Fibroblast of skin of right quadriceps (primary cell): ENCODE data around the gene KLLN.
"Not testable (repeated sequence)": the region's sequence is repeated elsewhere in the genome, so short reads cannot be mapped to it uniquely, and the experiment has no call there.

Source experiments
- DNase-seq: peaks from one replicate; pipeline ENCODE4 v3.0.0-alpha.2; 2013

KLLN gene, protein sequence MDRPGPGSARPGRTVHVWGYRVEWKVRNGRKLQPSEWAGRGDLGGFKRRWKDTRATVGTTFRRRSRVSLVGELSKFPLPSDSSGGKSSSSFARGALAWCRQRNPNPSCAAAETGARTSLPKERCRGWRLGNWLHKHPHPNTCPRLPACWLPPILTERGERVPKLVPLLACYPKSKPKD

DNA sequence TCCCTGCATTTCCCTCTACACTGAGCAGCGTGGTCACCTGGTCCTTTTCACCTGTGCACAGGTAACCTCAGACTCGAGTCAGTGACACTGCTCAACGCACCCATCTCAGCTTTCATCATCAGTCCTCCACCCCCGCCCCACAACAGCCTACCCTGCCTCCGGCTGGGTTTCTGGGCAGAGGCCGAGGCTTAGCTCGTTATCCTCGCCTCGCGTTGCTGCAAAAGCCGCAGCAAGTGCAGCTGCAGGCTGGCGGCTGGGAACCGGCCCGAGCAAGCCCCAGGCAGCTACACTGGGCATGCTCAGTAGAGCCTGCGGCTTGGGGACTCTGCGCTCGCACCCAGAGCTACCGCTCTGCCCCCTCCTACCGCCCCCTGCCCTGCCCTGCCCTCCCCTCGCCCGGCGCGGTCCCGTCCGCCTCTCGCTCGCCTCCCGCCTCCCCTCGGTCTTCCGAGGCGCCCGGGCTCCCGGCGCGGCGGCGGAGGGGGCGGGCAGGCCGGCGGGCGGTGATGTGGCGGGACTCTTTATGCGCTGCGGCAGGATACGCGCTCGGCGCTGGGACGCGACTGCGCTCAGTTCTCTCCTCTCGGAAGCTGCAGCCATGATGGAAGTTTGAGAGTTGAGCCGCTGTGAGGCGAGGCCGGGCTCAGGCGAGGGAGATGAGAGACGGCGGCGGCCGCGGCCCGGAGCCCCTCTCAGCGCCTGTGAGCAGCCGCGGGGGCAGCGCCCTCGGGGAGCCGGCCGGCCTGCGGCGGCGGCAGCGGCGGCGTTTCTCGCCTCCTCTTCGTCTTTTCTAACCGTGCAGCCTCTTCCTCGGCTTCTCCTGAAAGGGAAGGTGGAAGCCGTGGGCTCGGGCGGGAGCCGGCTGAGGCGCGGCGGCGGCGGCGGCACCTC, at the start of gene KLLN, which contains the start of gene PTEN:
Gene KLLN (minus strand): TSS at position 481 of the 891 bp plus-strand sequence. CDS start 1,046 bp downstream, outside the sequence.
Gene PTEN (plus strand): TSS at position 573 of the 891 bp plus-strand sequence. CDS start 845 bp downstream, outside the sequence.
- peak; percentile 95 for DNase-seq

DNA sequence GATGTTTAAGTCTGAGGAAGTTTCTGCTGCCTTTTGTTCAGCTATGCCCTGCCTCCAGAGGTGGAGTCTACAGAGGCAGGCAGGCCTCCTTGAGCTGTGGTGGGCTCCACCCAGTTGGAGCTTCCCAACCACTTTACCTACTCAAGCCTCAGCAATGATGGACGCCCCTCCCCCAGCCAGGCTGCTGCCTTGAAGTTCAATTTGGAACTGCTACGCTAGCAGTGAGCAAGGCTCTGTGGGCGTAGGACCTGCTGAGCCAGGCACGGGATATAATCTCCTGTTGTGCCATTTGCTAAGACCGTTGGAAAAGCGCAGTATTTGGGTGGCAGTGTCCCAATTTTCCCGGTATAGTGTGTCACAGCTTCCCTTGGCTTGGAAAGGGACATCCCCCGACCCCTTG, 40.1 kb upstream of the KLLN start:
- DNase-seq, result not testable (repeated sequence)

DNA sequence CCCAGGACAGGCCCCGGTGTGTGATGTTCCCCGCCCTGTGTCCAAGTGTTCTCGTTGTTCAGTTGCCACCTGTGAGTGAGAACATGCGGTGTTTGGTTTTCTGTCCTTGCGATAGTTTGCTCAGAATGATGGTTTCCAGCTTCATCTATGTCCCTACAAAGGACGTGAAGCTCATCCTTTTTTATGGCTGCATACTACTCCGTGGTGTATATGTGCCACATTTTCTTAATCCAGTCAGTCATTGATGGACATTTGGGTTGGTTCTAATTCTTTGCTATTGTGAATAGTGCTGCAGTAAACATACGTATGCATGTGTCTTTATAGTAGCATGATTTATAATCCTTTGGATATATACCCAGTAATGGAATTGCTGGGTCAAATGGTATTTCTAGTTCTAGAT, 34.6 kb upstream of the KLLN start:
- not testable (repeated sequence) for DNase-seq

DNA sequence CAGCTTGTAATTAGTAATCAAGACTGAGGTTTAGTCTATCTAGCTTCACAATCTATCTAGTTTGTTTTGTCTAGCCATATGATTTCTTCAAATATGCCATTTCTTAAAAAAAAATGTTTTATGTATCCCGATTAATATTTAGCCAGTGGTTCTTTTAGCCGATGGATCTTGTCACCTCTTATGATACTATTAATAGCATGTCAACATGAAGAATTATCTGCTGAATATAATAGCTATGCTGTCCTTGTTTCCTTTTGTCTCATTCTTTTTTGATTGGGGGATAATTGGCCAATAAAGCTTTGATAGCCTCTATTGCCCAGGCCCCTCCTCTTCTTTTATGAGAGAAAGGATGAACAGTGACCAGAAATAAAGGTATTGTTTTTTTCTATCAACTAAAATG, 32.9 kb upstream of the KLLN start:
- no peak for DNase-seq

DNA sequence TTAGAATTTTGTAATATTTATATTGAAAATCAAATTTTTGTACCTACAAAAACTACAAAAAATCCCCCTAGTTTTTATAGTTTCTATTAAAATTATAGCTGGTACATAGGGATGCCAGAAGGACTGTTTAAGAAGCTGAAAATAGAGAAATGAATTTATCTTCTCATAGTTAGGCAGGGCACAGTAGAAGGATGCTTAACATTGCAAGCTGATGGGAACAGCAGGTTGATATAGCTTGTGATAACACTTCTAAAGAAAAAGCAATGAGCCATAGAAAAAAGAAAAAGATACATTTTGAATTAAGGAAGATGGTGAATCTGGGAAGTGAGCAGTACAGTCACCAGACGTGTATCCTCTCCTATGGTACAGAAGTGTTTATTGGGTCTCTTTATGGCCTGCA, 32.1 kb upstream of the KLLN start:
- DNase-seq, result no peak

DNA sequence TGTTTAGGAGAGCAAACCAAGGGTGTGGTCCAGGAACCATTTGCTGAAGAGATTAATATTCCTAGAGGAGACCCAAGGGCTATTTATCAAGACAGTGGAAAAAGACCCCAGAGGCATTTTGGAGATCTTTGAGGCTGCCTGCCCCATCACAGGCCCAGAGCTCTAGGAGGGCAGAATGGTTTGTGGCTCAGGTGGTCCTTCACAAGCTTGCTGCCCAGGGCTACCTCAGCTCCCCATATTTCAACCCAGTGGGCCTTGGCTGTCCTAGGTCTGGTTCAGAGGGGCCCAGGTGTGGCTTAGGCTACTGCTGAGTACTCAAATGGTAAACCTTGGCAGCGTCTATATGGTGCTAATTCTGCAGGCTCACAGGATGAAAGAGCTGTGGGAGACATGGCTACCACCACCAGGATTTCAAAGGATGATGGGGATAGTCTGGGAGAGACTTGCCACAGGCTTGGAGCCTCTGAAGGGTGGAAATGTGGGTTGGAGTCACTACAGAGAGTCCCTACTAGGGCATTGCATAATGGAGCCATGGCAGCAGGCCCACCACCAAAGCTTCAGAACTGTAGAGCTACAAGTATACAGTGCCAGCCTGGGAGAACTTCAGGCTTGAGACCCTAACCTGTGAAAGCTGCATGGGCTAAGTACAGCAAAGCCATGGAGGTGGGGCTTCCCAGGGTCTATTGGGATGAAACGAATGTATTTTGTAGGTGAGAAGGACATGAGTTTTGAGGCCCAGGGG, 24.4 kb upstream of the KLLN start:
- DNase-seq, result no peak

DNA sequence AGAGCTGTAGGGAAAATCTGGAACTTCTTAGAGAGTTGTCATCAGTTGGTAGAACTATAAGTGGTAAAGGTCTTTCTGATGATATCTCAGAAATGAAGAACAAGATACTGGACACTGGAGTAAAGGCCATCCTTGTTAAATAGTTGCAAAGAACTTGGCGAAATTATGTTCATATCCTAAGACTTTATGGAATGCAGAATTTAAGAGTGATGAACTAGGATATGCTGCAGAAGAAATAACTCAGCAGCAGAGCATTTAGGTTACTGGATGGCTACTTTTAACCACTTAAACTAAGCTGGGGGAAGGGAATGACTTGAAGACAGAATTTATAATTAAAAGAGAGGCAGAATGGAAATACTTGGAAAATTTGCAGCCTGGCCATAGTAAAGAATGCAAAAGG, 23.8 kb upstream of the KLLN start:
- DNase-seq, result no peak

DNA sequence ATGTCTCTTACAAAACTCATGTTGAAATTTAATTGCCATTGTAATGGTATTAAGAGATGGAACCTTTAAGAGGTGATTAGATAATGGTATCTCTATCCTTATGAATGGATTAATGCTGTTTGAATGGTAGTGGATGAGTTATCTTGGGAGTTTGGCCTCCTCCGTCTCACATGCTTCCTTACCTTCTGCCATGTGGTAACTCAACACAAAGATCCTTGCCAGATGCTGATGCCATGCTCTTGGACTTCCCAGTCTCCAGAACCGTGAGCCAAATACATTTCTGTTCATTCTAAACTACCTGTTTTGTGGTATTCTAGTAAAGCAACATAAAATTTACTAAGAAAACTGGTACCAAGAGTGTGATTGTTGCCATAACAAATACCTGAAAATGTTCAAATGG, 23.3 kb upstream of the KLLN start:
- DNase-seq, result no peak

DNA sequence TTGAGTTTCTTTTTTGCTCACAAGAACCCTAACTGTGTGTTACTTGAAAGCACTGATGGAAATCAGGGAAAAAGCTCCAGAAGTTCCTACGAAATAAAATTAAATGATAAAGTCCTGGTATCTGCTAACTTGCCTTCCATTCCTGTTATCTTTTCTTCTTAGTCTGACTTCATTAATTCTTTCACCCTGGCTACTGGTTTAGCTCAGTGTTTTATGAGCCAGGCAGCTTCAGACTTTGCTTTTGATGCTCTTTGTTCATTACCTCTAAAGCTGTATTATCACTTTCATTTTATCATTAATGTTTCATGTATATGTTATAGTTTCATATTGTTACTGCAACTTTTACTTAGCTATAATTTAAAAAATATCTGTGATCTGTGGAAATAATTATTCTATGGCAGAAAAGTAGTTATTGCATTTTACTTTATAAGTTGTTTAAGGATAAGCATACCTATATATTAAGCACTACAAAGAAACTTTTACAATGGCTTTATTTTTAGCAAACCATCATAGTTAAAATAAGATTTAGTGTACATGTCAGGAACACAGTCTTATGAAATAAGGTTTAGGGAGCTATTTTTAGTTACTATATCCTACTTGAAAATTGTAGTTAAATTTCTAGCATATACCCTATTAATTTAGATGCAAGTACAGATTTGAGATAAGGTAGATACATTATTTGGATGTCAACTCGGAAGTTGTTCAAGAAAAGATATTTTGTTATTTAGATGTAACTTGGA, 19.4 kb upstream of the KLLN start:
- no peak for DNase-seq

DNA sequence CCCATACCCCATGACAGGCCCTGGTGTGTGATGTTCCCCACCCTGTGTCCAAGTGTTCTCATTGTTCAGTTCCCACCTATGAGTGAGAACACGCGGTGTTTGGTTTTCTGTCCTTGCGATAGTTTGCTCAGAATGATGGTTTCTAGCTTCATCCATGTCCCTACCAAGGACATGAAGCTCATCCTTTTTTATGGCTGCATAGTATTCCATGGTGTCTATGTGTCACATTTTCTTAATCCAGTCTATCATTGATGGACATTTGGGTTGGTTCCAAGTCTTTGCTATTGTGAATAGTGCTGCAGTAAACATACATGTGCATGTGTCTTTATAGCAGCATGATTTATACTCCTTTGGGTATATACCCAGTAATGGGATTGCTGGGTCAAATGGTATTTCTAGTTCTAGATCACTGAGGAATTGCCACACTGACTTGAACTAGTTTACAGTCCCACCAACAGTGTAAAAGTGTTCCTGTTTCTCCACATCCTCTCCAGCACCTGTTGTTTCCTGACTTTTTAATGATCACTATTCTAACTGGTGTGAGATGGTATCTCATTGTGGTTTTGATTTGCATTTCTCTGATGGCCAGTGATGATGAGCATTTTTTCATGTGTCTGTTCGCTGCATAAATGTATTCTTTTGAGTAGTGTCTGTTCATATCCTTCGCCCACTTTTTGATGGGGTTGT, 18.2 kb upstream of the KLLN start:
- not testable (repeated sequence) for DNase-seq

DNA sequence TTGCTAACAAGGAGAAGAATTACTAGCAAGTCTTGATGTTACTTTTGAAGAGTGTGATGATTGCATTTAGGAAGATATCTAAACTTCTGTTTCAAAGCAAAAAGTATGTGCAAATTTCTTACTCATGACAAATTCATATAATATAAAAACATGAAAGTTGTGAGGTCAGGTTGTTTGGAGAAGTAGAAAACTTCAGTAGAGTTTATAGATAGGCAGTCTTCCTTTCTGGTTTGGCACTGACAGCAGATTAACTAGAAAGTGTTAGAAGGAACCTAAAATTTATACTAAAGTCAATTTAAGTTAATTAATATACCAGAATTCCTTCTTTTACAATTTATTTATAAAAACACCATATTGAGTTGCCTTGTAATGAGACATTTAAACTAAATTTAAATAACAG, 17.0 kb upstream of the KLLN start:
- DNase-seq, result no peak

DNA sequence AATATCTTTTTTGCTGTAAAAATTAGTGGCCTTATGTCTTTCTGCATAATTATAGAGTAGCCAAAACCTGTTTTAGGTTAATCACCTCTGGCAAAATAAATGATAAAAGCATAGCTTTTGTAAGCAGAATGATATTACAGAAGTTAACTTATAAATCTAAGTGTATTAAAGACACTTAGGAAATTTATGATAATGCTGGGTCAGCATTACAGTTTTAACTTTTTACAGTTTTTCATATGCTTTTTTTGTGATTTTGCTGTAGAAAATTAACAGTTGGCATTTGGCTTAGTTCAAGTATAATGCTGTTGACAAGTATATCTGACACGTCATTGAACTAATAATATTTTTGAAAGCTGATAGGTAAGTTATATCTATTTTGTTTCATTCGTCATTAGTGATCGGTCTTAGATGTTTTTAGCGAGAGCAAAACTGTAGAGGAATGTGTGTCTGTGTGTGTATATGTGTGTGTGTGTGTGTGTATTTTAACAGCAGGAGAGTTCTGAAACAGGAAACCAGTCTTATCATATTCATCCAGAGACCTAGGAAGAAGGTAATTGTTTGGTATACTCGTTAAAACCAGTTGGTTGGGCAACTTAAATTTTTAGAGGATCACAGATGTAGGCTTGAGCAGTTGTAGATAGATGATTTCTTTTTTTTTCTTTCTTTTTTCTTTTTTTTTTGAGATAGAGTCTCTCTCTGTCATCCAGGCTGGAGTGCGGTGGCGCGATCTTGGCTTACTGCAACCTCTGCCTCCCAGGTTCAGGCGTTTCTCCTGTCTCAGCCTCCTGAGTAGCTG, 15.5 kb upstream of the KLLN start:
- DNase-seq, result no peak

DNA sequence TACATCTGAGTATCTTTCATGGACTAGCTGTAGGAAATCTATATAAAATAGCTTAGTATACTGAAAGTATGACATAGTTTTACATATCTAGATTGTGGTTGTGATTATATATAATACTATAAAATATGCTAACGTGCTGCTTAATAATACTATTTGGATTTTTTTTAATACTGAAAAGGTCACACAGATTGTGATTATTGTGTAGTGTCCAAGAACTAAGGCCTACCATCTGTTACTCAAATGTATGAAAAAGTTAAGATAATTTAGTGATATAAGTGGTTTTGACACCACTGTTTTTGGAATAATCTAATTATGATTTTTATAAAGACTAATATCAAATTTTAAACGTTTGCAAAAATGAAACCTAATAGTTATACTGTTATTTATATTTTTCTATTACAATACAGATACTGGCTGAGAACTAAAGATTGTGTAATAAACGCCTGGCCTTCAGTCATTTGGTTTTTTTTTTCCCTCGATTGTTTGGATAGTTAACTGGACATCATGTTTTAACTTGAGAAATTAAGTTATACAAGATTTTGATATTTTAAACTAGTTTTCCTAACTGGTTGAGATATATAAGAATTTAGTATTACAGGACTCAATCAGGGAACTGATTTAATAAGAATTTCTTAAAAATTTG, 12.7 kb upstream of the KLLN start:
- no peak for DNase-seq

DNA sequence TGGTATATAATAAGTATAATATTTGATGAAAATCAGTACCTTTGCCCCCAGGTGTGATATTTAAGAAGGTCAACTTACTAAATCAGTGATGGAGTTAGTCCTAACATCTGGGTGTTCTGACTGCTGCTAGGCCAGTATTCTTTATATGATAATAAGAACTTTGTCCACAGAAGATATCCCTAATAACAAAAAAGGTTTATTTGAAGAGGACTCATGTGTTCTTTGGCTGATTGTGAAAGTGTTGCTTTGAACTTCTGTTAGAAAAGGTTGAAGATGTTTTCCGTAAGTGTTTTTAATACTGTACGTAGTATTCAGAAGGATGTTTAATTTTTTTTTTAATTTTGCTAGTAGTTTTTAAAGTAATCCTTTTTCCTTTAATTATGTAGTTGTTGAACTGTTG, 10.3 kb upstream of the KLLN start:
- DNase-seq, result no peak

DNA sequence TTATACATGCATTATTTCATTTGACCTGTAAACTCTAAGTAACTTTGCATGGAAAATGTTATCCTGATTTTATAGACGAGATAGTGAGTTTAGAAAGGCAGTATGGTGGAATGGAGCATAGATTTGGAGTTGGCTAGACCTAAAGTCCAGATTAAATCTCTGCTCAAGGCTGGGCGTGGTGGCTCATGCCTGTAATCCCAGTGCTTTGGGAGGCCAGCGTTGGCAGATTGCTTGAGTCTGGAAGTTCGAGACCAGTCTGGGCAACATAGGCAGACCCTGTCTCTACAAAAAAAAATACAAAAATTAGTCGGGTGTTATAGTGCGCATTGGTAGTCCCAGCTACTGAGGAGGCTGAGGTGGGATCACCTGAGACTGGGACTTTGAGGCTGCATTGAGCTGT, 9.5 kb upstream of the KLLN start:
- DNase-seq, result no peak

DNA sequence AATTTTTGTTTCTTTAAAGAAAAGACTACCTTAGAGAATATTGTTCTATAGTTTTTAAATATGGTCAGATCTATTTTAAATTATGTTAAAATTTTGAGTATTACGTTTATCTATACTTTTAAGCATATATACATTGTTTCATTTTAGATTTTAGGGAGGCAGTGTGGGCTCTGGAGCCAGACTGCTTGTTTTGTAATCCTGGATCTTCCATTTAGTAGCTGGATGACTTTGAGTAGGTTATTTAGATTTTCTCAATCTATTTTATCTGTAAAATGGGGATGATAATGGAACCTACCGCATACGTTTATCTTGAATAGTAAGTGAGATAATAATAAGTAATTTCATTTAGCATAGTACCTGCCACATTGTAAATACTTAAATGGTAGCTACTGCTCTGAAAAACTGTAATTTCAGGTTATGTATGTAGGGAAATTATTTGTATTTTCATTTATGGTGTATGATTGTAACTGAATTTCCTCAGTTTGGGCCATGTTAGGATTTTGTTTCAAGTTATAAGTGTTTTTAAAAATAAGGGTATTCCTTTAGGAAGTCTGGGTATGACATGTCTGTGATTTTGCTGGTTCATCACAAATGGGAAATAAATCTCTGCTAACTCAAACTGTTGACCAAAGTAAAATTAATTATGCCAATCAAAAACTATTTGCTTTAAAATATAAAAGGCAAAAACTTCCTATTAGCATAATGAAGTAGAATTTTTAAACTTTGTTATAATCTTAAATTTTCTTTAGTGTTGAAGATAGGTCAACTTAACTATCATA, 6.6 kb upstream of the KLLN start:
- DNase-seq, result no peak

DNA sequence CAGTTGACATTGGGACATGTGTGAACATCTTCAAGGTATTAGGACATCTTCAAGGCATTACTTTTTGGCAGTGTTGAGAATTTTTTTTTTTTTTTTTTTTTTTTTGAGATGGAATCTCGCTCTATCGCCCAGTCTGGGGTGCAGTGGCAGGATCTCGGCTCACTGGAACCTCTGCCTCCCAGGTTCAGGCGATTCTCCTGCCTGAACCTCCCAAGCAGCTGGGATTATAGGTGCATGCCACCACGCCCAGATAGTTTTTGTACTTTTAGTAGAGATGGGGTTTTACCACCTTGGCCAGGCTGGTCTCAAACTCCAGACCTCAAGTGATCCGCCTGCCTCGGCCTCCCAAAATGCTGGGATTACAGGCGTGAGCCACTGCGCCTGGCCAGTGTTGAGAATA, 5.8 kb upstream of the KLLN start:
- DNase-seq, result not testable (repeated sequence)

DNA sequence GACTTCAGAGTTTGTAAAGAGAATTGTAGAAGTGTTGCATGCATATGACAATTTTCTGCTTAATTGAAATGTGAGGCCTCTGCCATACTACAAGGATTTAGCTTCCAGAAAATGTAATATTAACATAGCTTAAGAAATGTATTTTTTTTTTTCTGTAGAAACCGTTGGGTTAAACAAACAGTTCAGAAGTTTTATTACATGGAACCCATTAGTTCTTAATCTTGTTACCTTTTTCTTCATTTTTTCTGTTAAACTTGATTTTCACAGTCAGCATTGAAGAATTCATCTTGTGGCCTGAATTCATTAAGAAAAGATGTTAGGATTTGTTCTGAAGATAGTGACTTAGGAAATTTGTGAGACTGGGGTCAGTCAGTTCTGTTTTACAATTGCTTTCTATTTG, 4.9 kb upstream of the KLLN start:
- DNase-seq, result peak; percentile 38

DNA sequence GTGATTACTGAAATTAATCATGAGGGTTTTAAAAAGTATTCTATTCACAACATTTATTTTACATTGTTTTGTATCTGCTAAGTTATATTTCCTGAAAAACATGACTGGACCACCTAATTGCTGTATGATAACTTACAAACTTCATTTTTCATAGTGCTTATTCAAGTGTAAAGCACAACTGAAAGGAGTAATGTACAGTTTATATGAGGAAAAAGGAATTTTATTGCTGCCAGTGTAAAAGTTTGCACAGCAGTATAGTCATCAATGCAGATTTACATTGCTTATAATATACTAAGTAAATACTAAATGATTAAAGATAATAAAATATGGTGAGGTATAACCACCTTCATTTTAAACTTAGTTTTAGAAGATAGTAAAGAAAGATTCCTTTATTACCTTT, 4.1 kb upstream of the KLLN start:
- DNase-seq, result no peak

DNA sequence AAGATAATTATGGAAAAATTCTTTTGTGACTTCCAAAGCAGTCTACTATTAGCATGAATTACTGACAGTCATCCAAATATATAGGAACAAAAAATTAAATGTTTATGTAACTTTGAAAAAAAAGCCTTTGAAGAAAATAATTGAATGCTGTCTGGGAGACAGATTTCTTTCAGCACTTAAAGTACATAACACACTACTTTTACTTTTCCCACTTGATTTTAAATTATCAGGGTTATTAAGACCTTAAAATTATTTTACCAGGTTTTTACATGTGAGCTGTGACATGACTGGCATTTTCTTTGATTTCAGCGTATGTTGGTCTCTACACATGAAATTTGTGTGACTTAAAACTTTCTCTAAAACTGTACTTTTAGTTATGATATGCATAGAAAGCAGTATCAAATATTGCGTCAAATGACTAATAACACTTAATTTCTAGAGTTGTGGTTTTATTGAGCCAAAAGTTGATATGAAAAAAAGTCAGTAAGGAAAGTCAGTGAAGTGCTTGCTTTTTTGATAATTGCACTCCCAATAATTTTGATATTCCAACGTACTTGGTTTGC, 3.2 kb upstream of the KLLN start:
- no peak for DNase-seq
